ENCODE results near the gene HMX3. TPM values are rescaled to one million over a fixed set of nuclear protein-coding genes. Genes with fewer than 3 reads are reported as not detected.
A peak's percentile ranks its signal among the peaks of the same experiment; 100 is the strongest.

The HMX3 gene
- total RNA-seq, 1 experiment from 2014 or later, result 15.2 TPM

DNA sequence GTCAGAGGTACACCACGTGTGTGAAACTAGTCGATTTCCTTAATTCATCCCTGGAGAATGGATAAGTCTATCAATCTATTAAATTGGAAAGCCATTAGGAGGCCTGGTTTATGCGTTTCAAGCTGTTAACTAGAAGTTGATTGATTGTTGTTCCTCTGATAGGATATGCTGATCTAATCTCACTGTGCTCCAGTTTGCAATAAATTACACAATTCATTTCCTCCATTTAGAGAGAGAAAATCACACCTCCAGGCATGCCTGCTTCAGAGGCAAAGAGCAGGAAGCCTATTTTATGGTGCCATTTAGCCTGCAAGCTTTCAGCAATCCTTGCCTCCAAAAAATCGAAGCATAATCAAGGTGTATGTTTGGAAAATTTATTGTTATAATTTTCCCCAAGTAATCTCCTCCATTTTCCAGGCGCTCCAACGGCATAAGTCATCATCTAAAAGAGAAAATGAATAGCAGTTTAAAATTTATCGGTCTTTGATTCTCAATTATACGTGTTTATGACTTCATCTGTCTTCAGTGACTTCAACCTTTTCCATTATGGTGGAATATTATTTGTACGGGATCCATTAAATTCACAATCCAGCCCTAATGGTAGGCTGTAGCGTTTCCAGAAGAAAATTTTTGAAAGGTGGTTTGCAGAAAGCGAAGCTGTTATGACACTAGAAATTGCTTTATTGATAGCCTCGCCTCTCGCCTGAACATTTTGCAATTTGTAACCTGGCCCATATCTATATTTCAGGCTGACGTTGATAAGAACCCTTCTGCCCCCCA is 42.9 kb upstream of the HMX3 start:
- no peak for TF ChIP-seq TCF7L2 (IDR thresholded peaks at IDR 0.05; ENCODE audit: low read depth, low read length)
- no peak for TF ChIP-seq REST (IDR thresholded peaks at IDR 0.05; ENCODE audit: insufficient read depth in 1 of 2, low read depth in 2 of 2, low read length in 1 of 2)
- TF ChIP-seq SIN3A (IDR thresholded peaks at IDR 0.05; ENCODE audit: borderline replicate concordance, insufficient read depth, low read depth, low read length), result no peak
- TF ChIP-seq CTCF (IDR thresholded peaks at IDR 0.05), result no peak
- no peak for TF ChIP-seq POLR2AphosphoS5 (IDR thresholded peaks at IDR 0.05; ENCODE audit: low read depth, low read length)
- ChIA-PET POLR2A (no interaction called here), CTCF (no interaction called here)

GRCh38 chr10:123093489-123093888 is 42.3 kb upstream of the HMX3 start:
- no peaks in the 10 kb centered on the region for H3K36me3 ChIP-seq (ENCODE audit: control insufficient read depth, insufficient read depth, low read length)
- in situ Hi-C loops (cut with HindIII; ENCODE audit: low pct_unique_long_range_greater_than_20kb, low sequenced_read_pairs), result no loop called here
- ChIA-PET POLR2A (no interaction called here), CTCF (no interaction called here)
- H3K4me3 ChIP-seq (ENCODE audit: low read depth in 2 of 2, low read length in 2 of 2), result no peak overlapping the region
- DNase-seq (ENCODE audit: low read depth, low spot score) (no peak), ATAC-seq (no peak)
- no peak overlapping the region for H3K27ac ChIP-seq (ENCODE audit: low read length)
- BruUV-seq (replicated peaks), result no TSS peak
- intact Hi-C loops (cut with micrococcal nuclease; ENCODE audit: unreplicated experiment), result no loop called here
- H3K9me3 ChIP-seq (ENCODE audit: control insufficient read depth, insufficient read depth, low read depth, low read length), result no peaks in the 10 kb centered on the region
- H3K4me1 ChIP-seq (ENCODE audit: control insufficient read depth, insufficient read depth, low read length), result no peaks in the 10 kb centered on the region
- TF ChIP-seq POLR2AphosphoS5 (IDR thresholded peaks at IDR 0.05; ENCODE audit: low read depth, low read length) (no peak), REST (IDR thresholded peaks at IDR 0.05; ENCODE audit: insufficient read depth in 1 of 2, low read depth in 2 of 2, low read length in 1 of 2) (peak; percentile 77), CTCF (IDR thresholded peaks at IDR 0.05) (no peak), SIN3A (IDR thresholded peaks at IDR 0.05; ENCODE audit: borderline replicate concordance, insufficient read depth, low read depth, low read length) (no peak), TCF7L2 (IDR thresholded peaks at IDR 0.05; ENCODE audit: low read depth, low read length) (no peak)
- H3K27me3 ChIP-seq (ENCODE audit: control insufficient read depth, insufficient read depth, low read length), result no peaks in the 10 kb centered on the region; the same call in 1 of the 2 replicates

More for the DNA sequence above, 42.9 kb upstream of the HMX3 start:
- no peaks in the 10 kb centered on the region for H3K36me3 ChIP-seq (ENCODE audit: control insufficient read depth, insufficient read depth, low read length)
- H3K27me3 ChIP-seq (ENCODE audit: control insufficient read depth, insufficient read depth, low read length), result no peaks in the 10 kb centered on the region; the same call in 1 of the 2 replicates
- DNase-seq (ENCODE audit: low read depth, low spot score) (no peak), ATAC-seq (no peak)
- H3K9me3 ChIP-seq (ENCODE audit: control insufficient read depth, insufficient read depth, low read depth, low read length), result no peaks in the 10 kb centered on the region
- no peak overlapping the region for H3K4me3 ChIP-seq (ENCODE audit: low read depth in 2 of 2, low read length in 2 of 2)
- intact Hi-C loops (cut with micrococcal nuclease; ENCODE audit: unreplicated experiment) (no loop called here), in situ Hi-C loops (cut with HindIII; ENCODE audit: low pct_unique_long_range_greater_than_20kb, low sequenced_read_pairs) (no loop called here)
- BruUV-seq (replicated peaks), result no TSS peak
- no peaks in the 10 kb centered on the region for H3K4me1 ChIP-seq (ENCODE audit: control insufficient read depth, insufficient read depth, low read length)
- H3K27ac ChIP-seq (ENCODE audit: low read length), result no peak overlapping the region

All from Panc1 (cell line).